ENCODE data around the gene ATAD3B.
A peak's percentile ranks its signal among the peaks of the same experiment; 100 is the strongest.
"Not testable (repeated sequence)": the region's sequence is repeated elsewhere in the genome, so short reads cannot be mapped to it uniquely, and the experiment has no call there.

ATAD3B gene

DNA sequence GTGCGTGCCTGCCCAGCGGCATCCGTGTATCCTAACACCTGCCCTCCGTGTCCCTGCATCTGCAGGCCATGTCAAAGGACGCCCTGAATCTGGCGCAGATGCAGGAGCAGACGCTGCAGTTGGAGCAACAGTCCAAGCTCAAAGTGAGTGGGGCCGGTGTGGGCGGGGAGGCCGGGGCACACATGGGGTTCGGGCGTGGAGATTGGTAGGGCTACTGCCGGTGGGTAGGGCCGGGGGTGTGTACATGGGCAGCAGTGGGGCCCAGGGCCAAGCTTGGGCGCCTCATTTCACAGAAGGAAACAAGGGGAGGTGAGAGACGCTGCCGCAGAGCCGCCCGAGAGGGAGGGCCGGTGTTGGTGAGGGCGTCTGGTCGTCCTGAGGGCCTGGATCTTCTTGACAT is 20.9 kb upstream of the ATAD3B start:
- FAIRE-seq; DNase-seq (ENCODE audit: low spot score): not testable (repeated sequence)

DNA sequence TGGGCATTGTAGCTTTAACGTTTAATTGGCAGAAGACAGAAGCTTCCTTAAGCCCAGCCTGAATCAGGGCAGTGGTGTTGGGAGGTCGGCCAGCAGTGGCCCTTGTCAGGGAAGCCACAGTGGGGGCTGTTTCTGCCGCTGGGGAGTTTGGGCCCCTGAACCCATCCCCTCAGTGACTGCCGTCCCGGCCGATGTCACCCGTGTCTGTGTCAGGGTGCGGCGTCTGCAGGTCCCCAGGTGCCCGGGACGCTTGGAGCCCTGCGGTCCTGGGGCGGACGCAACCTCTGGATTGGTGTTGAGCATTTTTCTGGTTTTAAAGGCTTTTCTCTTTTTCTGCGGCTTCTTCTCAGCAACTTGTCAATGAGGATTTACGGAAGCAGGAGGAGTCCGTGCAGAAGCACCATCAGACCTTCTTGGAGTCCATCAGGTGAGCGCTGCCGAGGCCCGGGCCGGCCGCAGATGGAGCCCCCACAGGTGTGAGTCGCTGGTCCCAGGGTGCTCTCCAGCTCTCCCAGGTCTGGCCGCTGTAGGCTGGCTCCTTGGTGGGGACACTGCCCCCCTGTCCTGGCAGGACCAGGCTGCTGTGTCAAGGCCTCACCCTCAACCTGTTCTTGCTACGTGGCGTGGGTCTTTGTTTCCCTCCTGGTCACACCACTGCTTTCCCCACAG is 19.7 kb upstream of the ATAD3B start:
- DNase-seq (ENCODE audit: low spot score): no peak

DNA sequence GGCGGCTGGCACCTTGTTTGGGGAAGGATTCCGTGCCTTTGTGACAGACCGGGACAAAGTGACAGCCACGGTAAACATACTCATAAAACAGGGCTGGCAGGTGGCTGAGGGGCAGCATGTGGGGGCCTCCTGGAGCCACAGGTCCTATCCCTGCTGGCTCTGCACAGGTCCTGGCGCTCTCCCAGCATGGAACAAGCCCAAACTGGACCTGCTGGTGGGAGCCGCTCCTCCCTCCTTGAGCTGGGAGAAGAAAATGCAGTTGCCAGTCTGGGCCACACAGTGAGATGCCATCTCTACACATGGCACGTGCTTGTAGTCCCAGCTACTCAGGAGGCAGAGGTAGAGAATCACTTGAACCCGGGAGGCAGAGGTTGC is 19.2 kb upstream of the ATAD3B start:
- FAIRE-seq; DNase-seq (ENCODE audit: low spot score): not testable (repeated sequence)

More for the DNA sequence above, 19.7 kb upstream of the ATAD3B start:
- FAIRE-seq: no peak

DNA sequence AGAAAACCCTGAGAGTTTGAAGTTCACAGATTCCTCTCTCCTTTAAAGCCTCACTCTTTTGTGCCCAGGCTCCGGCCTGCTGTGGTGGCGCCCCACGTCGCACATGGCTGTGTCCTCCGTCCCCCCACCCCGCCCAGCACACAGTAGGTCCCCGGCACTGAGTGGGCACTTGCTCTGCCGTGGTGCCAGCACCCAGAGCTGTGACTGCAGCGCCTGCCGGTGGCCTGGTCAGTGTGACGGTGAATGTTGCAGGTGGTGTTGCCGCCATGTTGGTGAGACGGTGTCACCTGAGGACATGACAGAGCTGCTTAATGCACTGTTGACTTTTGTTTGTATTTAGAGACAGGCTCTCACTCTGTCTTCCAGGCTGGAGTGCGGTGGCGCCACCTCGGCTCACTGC is 18.7 kb upstream of the ATAD3B start:
- no peak for FAIRE-seq
- DNase-seq (ENCODE audit: low spot score): no peak

DNA sequence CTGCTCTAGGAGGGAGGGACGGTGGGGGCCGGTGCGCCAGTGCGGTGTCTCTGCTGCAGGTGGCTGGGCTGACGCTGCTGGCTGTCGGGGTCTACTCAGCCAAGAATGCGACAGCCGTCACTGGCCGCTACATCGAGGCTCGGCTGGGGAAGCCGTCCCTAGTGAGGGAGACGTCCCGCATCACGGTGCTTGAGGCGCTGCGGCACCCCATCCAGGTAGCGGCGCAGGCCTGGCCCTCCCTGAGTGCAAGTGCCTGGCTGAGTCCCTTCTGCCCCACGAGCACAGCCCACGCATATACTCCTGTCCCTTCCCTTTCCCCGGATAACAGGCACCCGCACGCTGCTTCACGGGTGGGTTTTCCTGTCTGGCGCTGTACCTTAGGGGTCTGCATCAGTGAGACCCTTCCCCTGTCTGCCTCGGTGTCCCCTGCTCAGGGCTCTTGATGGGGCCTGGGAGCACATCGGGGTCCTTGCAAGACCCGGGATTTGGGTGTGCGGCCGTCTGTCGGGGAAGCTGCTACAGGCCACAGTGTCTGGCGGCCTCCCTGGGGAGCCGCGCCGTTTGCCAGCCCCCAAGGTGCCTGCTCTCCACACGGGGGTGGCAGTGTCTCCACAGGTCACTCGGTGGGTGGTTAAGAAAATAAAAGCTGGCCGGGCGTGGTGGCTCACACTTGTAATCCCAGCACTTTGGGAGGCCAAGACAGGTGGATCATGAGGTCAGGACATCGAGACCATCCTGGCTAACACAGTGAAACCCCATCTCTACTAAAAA is 17.1 kb upstream of the ATAD3B start:
- not testable (repeated sequence) for DNase-seq (ENCODE audit: low spot score); FAIRE-seq

DNA sequence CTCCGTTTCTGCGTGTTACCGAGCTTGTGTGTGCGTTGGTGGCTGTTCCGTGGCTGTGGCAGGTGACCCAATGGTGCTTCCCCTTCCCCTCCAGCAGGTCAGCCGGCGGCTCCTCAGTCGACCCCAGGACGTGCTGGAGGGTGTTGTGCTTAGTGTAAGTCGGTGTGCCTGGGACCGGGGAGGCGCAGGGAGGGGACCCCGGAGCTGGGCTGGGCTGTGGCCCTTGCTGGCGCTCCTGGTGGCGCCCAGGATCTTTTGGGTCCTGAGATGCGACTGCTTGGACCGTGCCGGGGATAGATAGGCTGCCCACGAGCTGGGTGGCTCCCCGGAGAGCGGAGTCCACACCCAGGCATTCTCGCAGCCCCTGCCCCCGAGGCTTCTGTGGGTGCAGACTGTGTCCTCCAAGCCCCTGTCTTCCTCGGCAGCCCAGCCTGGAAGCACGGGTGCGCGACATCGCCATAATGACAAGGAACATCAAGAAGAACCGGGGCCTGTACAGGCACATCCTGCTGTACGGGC is 16.1 kb upstream of the ATAD3B start:
- FAIRE-seq: no peak
- DNase-seq (ENCODE audit: low spot score): no peak

DNA sequence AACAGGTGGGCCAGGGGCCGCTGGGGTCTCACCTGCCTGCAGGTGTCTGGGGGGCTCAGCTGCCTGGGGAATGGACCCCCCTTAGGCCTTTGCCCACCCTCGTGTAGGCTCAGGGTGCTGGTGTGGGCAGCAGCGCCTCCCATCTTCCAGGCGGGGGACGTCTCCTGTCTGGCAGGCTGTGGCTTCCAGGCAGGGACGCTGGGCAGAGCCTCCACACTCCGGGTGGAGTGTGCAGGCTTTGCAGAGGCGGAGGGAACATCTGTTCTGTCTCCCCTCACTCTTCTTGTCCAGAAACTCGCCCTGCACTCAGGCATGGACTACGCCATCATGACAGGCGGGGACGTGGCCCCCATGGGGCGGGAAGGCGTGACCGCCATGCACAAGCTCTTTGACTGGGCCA is 15.6 kb upstream of the ATAD3B start:
- DNase-seq (ENCODE audit: low spot score); FAIRE-seq: not testable (repeated sequence)

DNA sequence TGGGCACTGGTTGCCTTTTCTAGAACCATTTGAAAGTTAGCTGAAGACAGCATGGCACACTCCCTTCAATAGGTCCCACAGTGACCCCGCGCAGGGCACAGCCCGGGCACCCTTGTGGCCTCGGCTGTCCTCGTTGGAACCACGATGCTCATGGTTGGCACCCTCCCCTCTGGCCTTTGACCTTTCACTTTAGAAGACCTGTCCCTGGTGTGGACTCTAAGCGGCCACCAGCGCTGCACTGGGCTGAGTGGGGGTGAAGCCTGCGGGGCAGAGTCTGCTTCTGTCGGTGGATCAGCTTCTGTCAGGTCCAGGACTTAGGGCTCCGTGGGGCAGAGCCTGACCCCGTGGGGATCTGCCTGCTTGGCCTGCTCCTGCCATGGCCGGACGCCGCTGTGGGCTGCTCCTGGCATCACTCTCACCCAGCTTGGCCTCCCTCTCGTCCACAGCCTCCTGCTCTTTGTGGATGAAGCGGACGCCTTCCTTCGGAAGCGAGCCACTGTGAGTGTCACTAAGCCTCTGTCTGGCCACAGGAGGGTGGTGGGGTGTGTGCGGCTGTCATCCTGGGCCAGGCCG is 14.8 kb upstream of the ATAD3B start:
- FAIRE-seq; DNase-seq (ENCODE audit: low spot score): not testable (repeated sequence)

DNA sequence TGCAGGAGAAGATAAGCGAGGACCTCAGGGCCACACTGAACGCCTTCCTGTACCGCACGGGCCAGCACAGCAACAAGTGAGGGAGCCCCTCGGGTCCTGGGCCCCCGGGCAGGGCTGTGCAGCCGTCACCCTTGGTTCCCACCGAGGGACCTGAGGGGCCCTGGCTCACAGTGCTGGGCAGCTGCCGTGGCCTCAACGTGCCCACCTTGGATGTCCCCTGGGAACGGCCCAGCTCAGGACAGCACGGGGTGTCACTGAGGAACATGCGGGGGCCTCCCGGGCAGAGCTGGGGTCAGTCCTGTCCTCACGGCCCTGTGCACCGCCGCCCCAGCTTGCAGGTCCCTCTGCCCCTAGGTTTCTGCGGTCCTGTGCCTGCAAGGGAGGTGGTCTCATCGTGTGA is 12.4 kb upstream of the ATAD3B start:
- not testable (repeated sequence) for DNase-seq (ENCODE audit: low spot score); FAIRE-seq

DNA sequence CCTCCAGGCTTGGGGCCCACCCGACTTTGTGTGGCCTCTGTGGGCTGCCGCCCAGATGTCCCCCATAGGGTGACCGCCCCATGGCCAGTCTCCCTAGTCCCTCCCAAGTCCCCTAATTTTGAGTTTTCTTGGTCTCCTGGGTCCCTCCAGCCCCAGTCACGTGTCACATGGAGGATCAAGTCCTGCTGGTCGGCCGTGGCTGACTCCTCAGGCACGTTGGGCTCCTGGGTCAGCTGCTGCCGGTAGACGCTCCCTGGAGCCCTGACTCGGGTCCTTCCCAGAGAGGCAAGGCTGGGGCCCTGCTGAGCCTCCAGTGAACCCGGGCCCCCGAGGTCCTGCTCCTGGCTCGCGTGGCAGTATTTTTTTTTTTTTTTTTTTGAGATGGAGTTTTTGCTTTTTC is 11.9 kb upstream of the ATAD3B start:
- DNase-seq (ENCODE audit: low spot score); FAIRE-seq: not testable (repeated sequence)

DNA sequence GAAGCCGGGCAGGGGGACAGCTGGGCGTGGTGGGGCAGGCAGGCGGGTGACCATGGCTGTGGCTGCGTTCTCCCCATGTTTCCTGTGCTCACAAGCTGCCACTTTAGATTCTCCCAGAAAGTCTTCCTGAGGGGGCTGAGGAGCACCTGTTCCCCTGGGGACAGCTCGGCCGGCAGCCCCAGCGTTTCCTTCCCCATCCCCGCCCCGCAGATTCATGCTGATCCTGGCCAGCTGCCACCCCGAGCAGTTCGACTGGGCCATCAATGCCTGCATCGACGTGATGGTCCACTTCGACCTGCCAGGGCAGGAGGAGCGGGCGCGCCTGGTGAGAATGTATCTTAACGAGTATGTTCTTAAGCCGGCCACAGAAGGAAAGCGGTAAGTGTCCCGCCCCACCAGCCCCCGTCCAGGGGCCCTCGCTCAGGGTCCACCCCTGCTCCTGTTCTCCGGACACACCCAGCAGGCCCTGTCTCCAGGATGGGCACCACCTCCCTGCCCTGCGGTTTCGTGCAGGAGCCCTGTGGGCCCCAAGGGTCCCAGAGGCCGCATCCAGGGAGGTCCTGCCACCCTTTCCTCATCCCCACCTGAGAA is 10.9 kb upstream of the ATAD3B start:
- no peak for FAIRE-seq
- no peak for DNase-seq (ENCODE audit: low spot score)

DNA sequence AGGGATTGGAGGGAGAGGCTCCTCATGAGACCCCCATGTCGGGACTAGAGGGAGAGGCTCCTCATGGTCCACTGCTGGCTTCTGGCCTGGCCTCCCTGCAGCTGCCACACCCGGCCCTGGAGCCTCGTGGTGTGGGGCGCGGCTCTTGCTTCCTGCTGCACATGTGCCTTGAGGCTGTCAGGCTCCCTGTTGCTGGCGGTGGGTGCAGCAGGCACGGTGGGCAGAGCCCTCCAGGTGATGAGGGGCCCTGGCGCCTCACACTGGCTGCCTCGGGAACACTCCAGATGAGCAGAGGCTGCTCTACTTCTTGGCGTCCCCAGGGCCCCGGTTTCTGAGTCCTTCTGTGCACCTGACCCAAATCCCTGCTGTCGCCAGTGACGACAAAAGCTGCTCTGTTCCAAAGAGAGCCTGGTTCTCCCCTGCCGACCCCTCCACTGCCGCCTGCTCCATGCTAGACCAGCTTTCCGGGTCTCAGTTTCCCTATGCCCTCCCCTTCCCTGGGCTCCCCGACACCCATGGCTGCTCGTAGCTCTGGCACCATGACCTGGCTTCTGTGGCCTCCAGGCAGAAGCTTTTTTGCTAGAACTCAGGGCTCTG is 9.7 kb upstream of the ATAD3B start:
- DNase-seq (ENCODE audit: low spot score) (no peak), FAIRE-seq (no peak)

DNA sequence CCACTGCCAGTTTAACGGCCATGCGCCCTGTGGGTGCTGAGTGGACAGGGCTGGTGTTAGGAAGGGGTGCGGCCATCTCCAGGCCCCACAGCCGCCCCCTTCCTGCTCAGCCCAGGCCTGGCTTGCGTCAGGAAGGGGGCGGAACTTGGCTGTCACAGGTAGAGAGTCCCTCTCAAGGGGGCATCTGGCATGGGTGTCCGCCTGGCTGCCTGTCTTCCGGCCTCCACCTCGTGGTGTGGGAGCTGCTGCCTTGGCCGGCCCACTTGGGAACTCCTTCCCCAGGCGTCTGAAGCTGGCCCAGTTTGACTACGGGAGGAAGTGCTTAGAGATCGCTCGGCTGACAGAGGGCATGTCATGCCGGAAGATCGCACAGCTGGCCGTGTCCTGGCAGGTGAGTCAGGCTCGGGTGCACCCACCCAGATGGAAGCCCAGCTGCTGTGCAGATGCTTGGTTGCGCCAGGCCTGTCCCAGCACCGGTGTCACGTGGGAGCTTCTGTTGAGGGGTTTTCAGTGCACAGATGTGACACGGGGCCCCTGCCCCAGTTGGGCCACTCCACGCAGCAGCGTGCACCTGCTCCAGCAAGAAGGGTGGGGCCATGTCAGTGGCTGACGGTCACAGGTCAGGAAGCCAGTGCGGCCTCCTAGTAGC is 9.1 kb upstream of the ATAD3B start:
- DNase-seq (ENCODE audit: low spot score) (peak; percentile 6), FAIRE-seq (no peak)

DNA sequence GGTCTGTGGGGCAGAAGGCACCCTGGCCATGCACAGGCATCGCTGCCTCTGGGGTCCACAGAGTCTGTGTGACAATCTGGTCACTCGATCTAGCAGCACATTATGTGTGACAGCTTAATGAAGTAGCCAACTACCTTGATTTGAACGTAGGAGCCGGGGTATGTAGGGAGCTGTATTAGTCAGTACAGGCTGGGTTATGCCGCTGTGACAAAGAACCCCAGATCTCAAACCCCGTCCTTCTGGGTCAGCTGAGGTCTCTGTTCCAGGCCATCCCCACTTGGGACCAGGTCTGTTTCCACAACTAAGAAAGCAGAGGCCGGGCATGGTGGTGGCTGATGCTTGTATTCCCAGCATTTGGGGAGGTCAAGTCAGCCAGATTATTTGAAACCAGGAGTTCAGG is 8.3 kb upstream of the ATAD3B start:
- no peak for DNase-seq (ENCODE audit: low spot score)
- FAIRE-seq: no peak

DNA sequence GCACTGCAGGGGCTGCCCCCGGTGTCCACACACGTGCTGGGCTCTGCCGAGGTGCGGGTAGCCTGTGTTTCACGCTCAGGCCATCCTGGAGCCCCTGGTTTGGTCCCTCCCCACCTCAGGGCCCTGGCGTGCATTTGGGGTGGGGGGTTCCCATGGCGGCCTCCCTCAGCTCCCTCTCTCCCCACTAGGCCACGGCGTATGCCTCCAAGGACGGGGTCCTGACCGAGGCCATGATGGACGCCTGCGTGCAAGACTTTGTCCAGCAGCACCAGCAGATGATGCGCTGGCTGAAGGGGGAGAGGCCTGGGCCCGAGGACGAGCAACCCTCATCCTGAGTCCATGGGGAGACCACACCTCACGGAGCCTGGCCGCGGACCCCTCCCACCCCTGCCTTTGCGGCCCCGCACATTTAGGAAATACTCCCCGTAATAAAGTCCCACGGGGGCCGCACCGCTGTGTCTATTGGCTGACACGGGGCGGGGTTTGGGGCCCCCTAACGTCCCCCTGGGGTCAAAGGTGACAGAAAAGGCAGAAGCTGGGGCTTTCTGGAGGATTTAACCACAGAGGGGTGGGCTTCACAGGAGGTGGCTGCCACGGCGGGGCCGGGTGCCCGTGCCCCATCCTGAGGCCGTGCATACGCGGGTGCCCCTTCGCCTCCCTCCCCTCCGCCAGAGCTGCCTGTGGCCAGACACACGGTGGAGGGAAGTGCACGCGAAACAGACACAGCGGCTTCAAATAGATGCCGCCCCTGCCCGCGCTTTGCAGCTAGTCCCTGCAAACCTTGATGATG is 3.2 kb upstream of the ATAD3B start:
- not testable (repeated sequence) for DNase-seq (ENCODE audit: low spot score); FAIRE-seq

DNA sequence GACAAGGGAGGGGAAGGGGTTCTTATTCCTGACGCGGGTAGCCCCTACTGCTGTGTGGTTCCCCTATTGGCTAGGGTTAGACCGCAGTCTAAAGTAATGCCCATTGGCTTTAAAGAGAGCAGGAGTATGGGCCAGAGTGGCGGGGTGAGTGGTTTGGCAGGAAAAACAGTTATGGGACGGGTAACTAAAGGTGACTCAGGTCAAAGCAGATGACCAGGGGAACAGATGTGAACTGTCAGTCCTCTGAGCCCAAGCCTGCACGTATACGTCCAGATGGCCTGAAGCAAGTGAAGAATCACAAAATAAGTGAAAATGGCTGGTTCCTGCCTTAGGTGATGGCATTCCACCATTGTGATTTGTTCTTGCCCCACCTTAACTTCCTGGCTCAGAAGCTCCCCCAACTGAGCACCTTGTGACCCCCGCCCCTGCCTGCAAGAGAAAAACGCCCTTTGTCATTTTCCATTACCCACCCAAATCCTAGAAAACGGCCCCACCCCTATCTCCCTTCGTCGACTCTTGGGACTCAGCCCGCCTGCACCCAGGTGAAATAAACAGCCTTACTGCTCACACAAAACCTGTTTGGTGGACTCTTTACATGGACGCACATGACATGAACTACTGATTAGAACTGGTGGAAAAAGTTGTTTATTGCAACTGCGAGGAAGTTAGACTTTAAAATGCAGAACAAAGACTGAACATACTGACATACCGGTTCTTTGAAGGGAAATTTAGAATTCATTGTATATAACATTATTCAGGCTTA is 758 bp upstream of the ATAD3B start:
- DNase-seq (ENCODE audit: low spot score) (no peak), FAIRE-seq (no peak)

DNA sequence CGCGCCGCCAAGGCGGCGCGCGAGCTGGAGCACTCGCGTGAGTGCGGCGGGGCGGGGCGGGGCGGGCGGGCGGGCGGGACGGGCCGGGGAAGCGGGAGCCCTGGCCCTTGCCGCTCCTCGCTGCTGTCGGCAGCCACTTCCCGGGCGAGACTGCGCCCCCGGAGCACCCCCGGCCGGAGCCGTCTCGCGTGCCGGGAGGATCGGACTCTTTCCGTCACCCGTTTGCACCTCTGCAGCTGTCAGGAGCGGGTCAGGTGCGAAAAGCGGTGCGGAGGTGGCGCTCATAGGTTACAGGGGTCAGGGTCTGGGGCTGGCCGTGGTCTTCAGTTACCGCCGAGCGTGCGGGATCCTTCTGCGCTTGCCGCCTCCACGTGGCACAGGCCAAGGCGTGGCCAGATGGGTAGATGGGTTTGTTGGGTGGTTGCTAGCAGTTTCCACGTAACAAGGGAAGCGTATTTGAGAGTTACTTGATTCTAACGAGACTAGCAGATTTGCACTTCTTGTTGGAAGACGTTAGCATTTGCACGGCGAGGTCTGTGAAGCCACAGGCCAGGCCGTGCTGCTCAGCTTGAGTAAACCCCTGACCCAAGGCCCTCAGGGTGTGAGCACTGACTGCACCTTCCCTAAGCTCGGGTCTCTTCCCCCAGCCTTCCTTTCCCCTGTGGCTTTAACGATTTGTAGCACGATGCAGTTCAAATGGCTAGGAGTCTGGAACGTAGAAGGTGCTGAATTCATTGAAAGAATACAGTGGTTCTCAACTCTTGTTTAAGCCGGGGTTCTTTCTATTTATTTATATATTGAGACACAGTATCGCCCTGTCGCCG is 700 bp downstream of the ATAD3B start:
- DNase-seq (ENCODE audit: low spot score); FAIRE-seq: not testable (repeated sequence)

DNA sequence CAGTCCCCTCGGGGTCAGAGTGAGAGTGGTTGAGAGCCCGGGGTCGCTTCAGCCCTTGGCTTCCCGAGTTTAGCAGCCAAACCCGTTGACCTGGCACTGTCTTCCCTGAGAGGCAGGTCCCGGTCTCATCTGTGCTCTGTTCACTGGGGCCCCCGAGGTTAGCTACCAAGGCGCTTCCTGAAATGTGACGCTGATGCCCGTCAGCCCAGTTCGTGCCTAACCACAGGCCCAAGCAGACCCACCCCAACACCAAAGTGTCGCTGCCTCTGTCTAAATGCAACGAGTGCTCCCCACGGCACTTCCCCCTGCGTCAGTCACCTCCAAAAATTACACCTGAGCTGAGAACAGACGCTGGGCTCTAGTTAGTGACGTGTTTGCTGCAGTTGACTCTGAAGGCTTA is 4.4 kb downstream of the ATAD3B start:
- not testable (repeated sequence) for DNase-seq (ENCODE audit: low spot score); FAIRE-seq

All from RCC 7860 (cell line).